Neuron (in vitro differentiated cells): ENCODE results near the gene TEX19.

Experiments used
- H2AFZ ChIP-seq: one replicate; pipeline ENCODE4 v1.6.1; 2013; ENCODE audit warnings: low read depth, mild to moderate bottlenecking, inconsistent platforms, low read length, moderate library complexity
- H3K27me3 ChIP-seq: one replicate; pipeline ENCODE4 v1.6.1; 2013; ENCODE audit warnings: low read length; ENCODE audit not compliant: insufficient read depth
- H3K36me3 ChIP-seq: one replicate; pipeline ENCODE4 v1.6.1; 2013; ENCODE audit warnings: low read length; ENCODE audit not compliant: insufficient read depth
- H3K4me1 ChIP-seq: one replicate; pipeline ENCODE4 v1.6.1; 2013; ENCODE audit warnings: low read length; ENCODE audit not compliant: insufficient read depth
- H3K4me3 ChIP-seq: 2 replicates; pipeline ENCODE4 v1.5.1; 2013; ENCODE audit warnings: mild to moderate bottlenecking, low read length, moderate library complexity
- H3K9me3 ChIP-seq: one replicate; pipeline ENCODE4 v1.6.1; 2013; ENCODE audit warnings: low read length

The TEX19 gene

DNA sequence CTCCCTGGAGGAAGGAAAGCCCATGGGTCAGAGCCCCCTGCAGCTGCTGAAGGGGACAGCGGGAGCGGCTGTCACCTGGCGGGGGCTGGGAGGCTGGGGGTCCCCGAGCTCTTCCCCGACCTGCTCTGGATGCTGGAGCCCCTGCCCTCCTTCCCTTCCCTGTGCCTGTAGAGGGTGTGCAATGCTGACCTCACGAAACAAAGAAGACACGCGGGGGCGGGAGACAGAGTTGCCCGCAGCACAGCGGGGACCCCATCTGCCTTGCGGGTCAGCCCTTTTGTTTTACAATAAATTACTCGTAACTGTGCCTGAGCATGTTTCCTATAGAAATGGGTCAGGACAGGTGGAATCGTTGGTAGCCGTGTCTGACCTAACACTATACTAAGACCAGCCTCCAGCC, 31.8 kb upstream of the TEX19 start:
- H3K9me3 ChIP-seq, result peaks cover 6% of the 10 kb centered on the region
- H3K36me3 ChIP-seq, result no peaks in the 10 kb centered on the region
- H2AFZ ChIP-seq, result no peak overlapping the region
- H3K4me3 ChIP-seq, result no peak overlapping the region
- H3K27me3 ChIP-seq, result peaks cover 78% of the 10 kb centered on the region
- peaks cover 15% of the 10 kb centered on the region for H3K4me1 ChIP-seq

- Histone ChIP-seq H3K36me3 (no peaks in the 10 kb centered on the region), H3K4me3 (no peak overlapping the region), H2AFZ (no peak overlapping the region), H3K27me3 (peaks cover 81% of the 10 kb centered on the region), H3K4me1 (peaks cover 15% of the 10 kb centered on the region), H3K9me3 (peaks cover 6% of the 10 kb centered on the region)
Observed at GRCh38 chr17:82327757-82328140, 31.3 kb upstream of the TEX19 start.

- no peaks in the 10 kb centered on the region for H3K36me3 ChIP-seq
- H3K9me3 ChIP-seq, result peaks cover 9% of the 10 kb centered on the region
- peaks cover 84% of the 10 kb centered on the region for H3K27me3 ChIP-seq
- H3K4me3 ChIP-seq, result no peak overlapping the region
- no peak overlapping the region for H2AFZ ChIP-seq
- H3K4me1 ChIP-seq, result peaks cover 15% of the 10 kb centered on the region
Observed at GRCh38 chr17:82328141-82328993, 30.7 kb upstream of the TEX19 start.

- Histone ChIP-seq H3K9me3 (peaks cover 9% of the 10 kb centered on the region), H3K27me3 (peaks cover 85% of the 10 kb centered on the region), H3K4me3 (no peak overlapping the region), H2AFZ (no peak overlapping the region), H3K4me1 (peaks cover 17% of the 10 kb centered on the region), H3K36me3 (no peaks in the 10 kb centered on the region)
Observed at GRCh38 chr17:82328994-82329507, 30.0 kb upstream of the TEX19 start.

GRCh38 chr17:82329683-82330321, 29.2 kb upstream of the TEX19 start:
- peaks cover 11% of the 10 kb centered on the region for H3K9me3 ChIP-seq
- no peak overlapping the region for H3K4me3 ChIP-seq
- no peaks in the 10 kb centered on the region for H3K36me3 ChIP-seq
- no peak overlapping the region for H2AFZ ChIP-seq
- H3K27me3 ChIP-seq, result peaks cover 86% of the 10 kb centered on the region
- H3K4me1 ChIP-seq, result peaks cover 24% of the 10 kb centered on the region

DNA sequence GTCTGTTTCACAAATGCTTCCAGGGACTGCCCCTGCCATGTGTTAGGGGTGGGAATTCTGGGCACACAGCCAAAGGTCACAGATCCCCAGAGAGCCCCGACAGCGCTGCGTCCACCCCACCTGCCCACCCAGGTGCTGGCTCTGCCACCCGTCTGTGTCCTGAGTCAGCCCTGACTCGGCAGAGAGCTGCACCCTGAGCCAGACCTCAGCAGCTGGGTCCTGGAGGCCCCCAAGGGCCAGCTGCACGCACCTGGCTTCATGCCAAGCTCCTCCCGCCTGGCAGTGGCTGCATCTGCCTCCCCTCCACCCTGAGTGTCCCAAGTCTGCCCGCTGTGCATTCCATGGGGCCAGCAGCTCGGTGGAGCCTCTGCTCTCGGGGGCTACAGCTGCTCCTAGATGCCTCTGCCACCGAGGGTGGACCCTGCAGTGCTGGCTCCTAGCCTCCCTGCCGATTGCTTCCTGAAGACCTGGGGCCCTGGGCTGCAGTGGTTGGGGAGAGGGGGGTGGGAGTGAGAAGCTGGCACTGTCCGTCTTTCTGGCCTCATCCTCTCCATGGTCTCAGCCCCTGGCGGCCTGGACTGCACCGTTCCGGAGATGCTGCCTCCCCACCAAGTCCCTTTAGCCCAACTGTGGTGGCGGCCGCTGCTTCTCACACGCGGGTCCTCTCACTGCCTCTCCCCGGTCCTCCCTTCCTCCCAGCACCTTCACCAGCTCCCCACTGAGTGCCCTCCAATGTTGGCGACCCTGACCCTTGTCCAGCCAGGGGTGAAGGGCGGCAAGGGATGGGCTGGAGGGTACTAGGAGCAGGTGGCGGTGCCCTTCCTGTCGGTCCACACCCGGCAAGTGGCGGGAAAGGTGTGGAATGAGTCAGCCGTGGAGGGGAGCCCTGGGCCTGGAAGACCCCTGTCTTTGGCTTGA, 28.5 kb upstream of the TEX19 start:
- no peak overlapping the region for H3K4me3 ChIP-seq
- H3K9me3 ChIP-seq, result peaks cover 11% of the 10 kb centered on the region
- H3K4me1 ChIP-seq, result peaks cover 24% of the 10 kb centered on the region
- no peak overlapping the region for H2AFZ ChIP-seq
- no peaks in the 10 kb centered on the region for H3K36me3 ChIP-seq
- peaks cover 88% of the 10 kb centered on the region for H3K27me3 ChIP-seq

- H3K27me3 ChIP-seq, result peaks cover 84% of the 10 kb centered on the region
- H3K36me3 ChIP-seq, result no peaks in the 10 kb centered on the region
- H2AFZ ChIP-seq, result no peak overlapping the region
- peaks cover 29% of the 10 kb centered on the region for H3K4me1 ChIP-seq
- H3K4me3 ChIP-seq, result no peak overlapping the region
- H3K9me3 ChIP-seq, result peaks cover 10% of the 10 kb centered on the region
Observed at GRCh38 chr17:82331345-82331939, 27.6 kb upstream of the TEX19 start.

- Histone ChIP-seq H3K4me3 (no peak overlapping the region), H3K9me3 (peaks cover 10% of the 10 kb centered on the region), H3K4me1 (peaks cover 22% of the 10 kb centered on the region), H3K36me3 (no peaks in the 10 kb centered on the region), H3K27me3 (peaks cover 79% of the 10 kb centered on the region), H2AFZ (no peak overlapping the region)
Observed at GRCh38 chr17:82332669-82333278, 26.3 kb upstream of the TEX19 start.

- Histone ChIP-seq H3K9me3 (peaks cover 10% of the 10 kb centered on the region), H2AFZ (no peak within 1 kb of the TSS), H3K4me1 (peaks cover 19% of the 10 kb centered on the region), H3K4me3 (no peak within 1 kb of the TSS), H3K27me3 (peaks cover 73% of the 10 kb centered on the region), H3K36me3 (no peaks in the 10 kb centered on the region)
Observed at GRCh38 chr17:82333279-82334171, 25.5 kb upstream of the TEX19 start, which contains the start of gene SECTM1. Gene SECTM1 (minus strand): TSS chr17:82333766. CDS start chr17:82327240, 6,526 bp downstream.

GRCh38 chr17:82334204-82334621, 24.8 kb upstream of the TEX19 start:
- Histone ChIP-seq H2AFZ (no peak overlapping the region), H3K27me3 (peaks cover 66% of the 10 kb centered on the region), H3K9me3 (peaks cover 10% of the 10 kb centered on the region), H3K4me3 (no peak overlapping the region), H3K4me1 (peaks cover 22% of the 10 kb centered on the region), H3K36me3 (no peaks in the 10 kb centered on the region)

DNA sequence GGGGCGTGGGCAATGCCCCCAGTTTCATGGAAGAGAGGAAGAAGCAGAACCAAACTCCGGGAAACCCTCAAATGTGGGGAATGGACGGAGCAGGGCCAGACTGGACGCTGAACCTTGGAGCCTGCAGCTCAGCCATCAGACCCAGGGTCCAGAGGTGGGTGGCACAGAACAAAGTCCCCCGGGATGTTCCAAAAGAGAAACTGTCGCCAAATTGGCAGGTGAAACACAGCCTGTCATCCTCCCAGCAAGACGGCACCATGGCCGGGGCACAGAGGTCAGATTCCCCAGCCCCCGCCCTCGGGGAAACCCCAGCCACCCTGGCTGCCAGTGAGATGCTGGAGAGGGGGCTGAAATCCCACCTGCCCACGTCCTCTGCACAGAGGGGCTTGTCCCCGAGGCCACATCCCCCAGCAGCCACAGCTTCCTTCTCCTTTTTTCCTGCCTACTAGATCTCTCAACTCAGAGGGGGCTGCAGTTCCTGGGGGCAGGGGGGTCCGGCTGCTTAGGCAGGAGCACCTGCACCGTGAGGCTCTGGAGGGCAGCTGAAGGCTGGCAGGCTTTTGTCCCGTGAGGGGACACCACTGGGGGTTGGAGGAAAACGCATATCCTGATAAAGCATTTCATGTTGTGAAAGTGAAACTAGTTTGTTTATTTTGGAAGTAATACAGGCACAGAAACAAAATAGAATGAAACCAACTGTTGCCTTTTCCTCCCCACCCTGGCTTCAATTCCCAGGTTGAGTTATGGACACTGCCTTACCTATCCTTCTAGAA, 24.2 kb upstream of the TEX19 start:
- no peak overlapping the region for H3K4me3 ChIP-seq
- H3K4me1 ChIP-seq, result peaks cover 24% of the 10 kb centered on the region
- no peak overlapping the region for H2AFZ ChIP-seq
- H3K9me3 ChIP-seq, result peaks cover 10% of the 10 kb centered on the region
- peaks cover 60% of the 10 kb centered on the region for H3K27me3 ChIP-seq
- no peaks in the 10 kb centered on the region for H3K36me3 ChIP-seq
